Measurements from ENCODE around the gene PRKCG. TPM values are rescaled to one million over a fixed set of nuclear protein-coding genes. Genes with fewer than 3 reads are reported as not detected.
A peak's percentile ranks its signal among the peaks of the same experiment; 100 is the strongest.

The PRKCG gene
- polyA plus RNA-seq, 3 donors: 0.23 to 0.80 (median 0.43) TPM

GRCh38 chr19:53892301-53892980 is 10.4 kb downstream of the PRKCG start:
- DNase-seq (ENCODE audit: extremely low read depth in 1 of 11, low read depth in 9 of 11, low spot score in 4 of 11): no peak

GRCh38 chr19:53892981-53893325 is 11.0 kb downstream of the PRKCG start:
- no peak for DNase-seq (ENCODE audit: extremely low read depth in 1 of 11, low read depth in 9 of 11, low spot score in 4 of 11)

- no peak for DNase-seq (ENCODE audit: extremely low read depth in 1 of 11, low read depth in 9 of 11, low spot score in 4 of 11)
These were observed 12.7 kb downstream of the PRKCG start for GRCh38 chr19:53894707-53895106.

- no peak for DNase-seq (ENCODE audit: extremely low read depth in 1 of 11, low read depth in 9 of 11, low spot score in 4 of 11)
These were observed 14.7 kb downstream of the PRKCG start for GRCh38 chr19:53896682-53897081.

- no peak for DNase-seq (ENCODE audit: extremely low read depth in 1 of 11, low read depth in 9 of 11, low spot score in 4 of 11)
These were observed 15.5 kb downstream of the PRKCG start for GRCh38 chr19:53897459-53897858.

- DNase-seq (ENCODE audit: extremely low read depth in 1 of 11, low read depth in 9 of 11, low spot score in 4 of 11): no peak
These were observed 16.2 kb downstream of the PRKCG start for GRCh38 chr19:53898166-53898565.

GRCh38 chr19:53898636-53899341 is 16.8 kb downstream of the PRKCG start:
- DNase-seq (ENCODE audit: extremely low read depth in 1 of 11, low read depth in 9 of 11, low spot score in 4 of 11): no peak

- DNase-seq (ENCODE audit: extremely low read depth in 1 of 11, low read depth in 9 of 11, low spot score in 4 of 11): no peak
These were observed 18.3 kb downstream of the PRKCG start for GRCh38 chr19:53900191-53900860.

GRCh38 chr19:53903055-53903680 is 21.2 kb downstream of the PRKCG start:
- DNase-seq (ENCODE audit: extremely low read depth in 1 of 11, low read depth in 9 of 11, low spot score in 4 of 11): peak in 9 of 11 donors; percentile 51 to 77 (median 68)

- DNase-seq (ENCODE audit: extremely low read depth in 1 of 11, low read depth in 9 of 11, low spot score in 4 of 11): no peak
These were observed 22.9 kb downstream of the PRKCG start for GRCh38 chr19:53904909-53905308.

GRCh38 chr19:53905787-53906186 is 23.8 kb downstream of the PRKCG start:
- no peak for DNase-seq (ENCODE audit: extremely low read depth in 1 of 11, low read depth in 9 of 11, low spot score in 4 of 11)

- DNase-seq (ENCODE audit: extremely low read depth in 1 of 11, low read depth in 9 of 11, low spot score in 4 of 11): no peak
These were observed 24.5 kb downstream of the PRKCG start for GRCh38 chr19:53906211-53907192.

GRCh38 chr19:53907193-53907581 is 25.2 kb downstream of the PRKCG start:
- DNase-seq (ENCODE audit: extremely low read depth in 1 of 11, low read depth in 9 of 11, low spot score in 4 of 11): no peak

GRCh38 chr19:53907690-53908089 is 25.7 kb downstream of the PRKCG start:
- DNase-seq (ENCODE audit: extremely low read depth in 1 of 11, low read depth in 9 of 11, low spot score in 4 of 11): no peak

GRCh38 chr19:53908106-53908934 is 26.3 kb downstream of the PRKCG start:
- DNase-seq (ENCODE audit: extremely low read depth in 1 of 11, low read depth in 9 of 11, low spot score in 4 of 11): no peak

GRCh38 chr19:53908935-53909415 is 27.0 kb downstream of the PRKCG start, which contains the start of gene CACNG7:
Gene CACNG7, plus strand, starts transcription at chr19:53909278. Its CDS starts 3,554 bp downstream, at chr19:53912832.
- DNase-seq (ENCODE audit: extremely low read depth in 1 of 11, low read depth in 9 of 11, low spot score in 4 of 11): no peak

GRCh38 chr19:53909471-53910169 is 27.6 kb downstream of the PRKCG start:
- DNase-seq (ENCODE audit: extremely low read depth in 1 of 11, low read depth in 9 of 11, low spot score in 4 of 11): no peak

Data from renal cortex interstitium (tissue), 11 donors.